Adrenal gland (tissue), 5 donors: ENCODE data around the gene ATXN1.

Experiments used
- CTCF ChIP-seq, 6 experiments: fragments of 450-650 bp in 4 of 6; fragments of 200-600 bp in 2 of 6; sonication (generic) in 1 of 6; IDR thresholded peaks; 1 replicate in 5 of 6; 2 replicates in 1 of 6; pipeline versions ENCODE4 v1.5.1 to v1.8.0; 2016 to 2021; ENCODE audit warnings: antibody characterized with exemption in 6 of 6, mild to moderate bottlenecking in 2 of 6, moderate library complexity in 1 of 6
- POLR2A ChIP-seq, 2 donors: fragments of 450-650 bp; IDR thresholded peaks; one replicate each; pipeline ENCODE4 v1.6.1; 2017; ENCODE audit warnings: antibody characterized with exemption in 2 of 2, mild to moderate bottlenecking in 2 of 2, moderate library complexity in 1 of 2
- donor health status: DM: no; HTN: no; CAD: no.

GRCh38 chr6:16429669-16430068 is 331.6 kb downstream of the ATXN1 start:
- TF ChIP-seq CTCF (IDR thresholded peaks at IDR 0.05) = no peak
- no peak for TF ChIP-seq POLR2A (IDR thresholded peaks at IDR 0.05)
